Stimulated activated CD4-positive, alpha-beta T cell treated with anti-CD3 and anti-CD28 coated beads, Interleukin-2, amount 100 ng/mL, for 24 hours (primary cell): ENCODE measurements around the gene TNN.

Experiments used
- DNase-seq, 2 donors: peaks; one replicate each; pipeline ENCODE4 v3.0.0-alpha.2; 2020

Gene TNN

GRCh38 chr1:175179837-175180590 lies 112.4 kb downstream of the TNN start:
- no peak for DNase-seq

GRCh38 chr1:175182201-175182746 lies 114.6 kb downstream of the TNN start:
- DNase-seq: no peak

DNA sequence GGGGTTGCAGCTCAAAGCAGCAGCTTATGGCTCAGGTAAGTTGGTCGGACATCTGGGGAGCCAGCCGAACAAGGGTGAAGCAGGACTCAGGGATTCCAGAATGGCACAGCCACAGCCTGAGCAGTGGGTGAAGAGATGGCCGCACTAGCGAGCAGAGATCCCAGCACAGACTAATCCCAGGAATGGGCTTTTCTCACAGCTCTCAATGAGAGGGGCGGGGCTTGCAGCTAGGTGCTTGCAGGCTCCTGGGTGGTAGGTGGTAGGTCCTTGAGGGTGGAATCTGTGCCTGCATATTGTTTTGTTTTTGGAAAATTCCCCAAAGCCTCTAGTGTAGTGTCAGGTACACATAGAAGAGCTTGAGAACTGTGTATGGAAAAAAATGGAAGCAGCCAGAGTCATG lies 116.0 kb downstream of the TNN start:
- DNase-seq: no peak

GRCh38 chr1:175185903-175186302 lies 118.3 kb downstream of the TNN start:
- no peak for DNase-seq

DNA sequence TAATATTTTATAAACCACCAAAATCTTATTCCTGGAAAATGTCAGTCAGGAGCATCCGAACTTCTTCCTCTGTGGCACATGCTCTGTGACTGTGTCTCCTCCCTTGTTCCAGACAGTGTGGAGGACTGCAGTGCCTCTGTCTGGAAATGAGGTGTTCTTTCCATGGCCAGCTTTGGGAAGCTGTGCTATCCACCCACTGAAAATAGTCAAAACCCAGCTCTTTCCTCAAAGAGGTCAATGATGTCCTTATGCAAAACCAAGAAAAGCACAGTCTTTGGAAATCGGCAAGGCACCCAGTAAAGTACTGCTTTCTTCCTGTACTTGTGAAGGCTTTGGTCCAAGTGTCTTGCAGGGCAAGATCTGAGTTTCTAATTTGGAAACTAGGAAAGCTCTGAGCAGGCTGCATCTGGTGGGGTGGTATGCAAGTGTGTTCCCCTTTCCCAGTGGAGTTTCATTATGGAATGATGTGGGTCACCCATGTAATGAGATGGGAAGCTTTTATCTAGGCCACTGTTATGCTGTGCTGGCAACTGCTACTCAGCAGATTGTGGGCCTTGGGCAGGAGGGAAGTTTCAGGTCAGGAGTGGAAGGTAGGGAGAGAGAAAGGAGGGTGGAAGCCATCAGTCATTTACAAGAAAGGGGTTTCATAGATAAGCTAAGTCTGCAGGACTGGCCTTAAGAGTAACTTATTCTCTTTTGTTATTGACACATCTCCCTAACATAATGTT lies 119.0 kb downstream of the TNN start:
- DNase-seq: no peak

DNA sequence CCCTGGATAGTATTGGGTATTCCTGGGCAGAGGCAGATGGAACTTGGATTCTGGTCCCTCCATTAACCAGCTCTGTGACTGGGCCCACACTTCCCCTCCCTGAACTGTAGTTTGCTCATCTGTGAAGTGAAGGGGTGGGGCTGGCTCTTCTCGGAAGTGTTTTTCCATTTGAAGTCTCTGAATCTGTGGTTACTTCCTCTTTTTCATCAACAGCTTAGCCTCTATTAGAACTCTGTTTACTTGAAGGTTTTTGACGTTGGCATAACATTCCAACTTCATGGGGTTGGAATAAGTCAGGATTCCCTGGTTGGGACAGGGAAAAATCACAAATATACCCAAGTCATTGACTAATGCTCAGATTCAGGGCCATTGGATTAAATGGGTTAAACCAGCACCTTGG lies 121.3 kb downstream of the TNN start:
- DNase-seq: peak; percentile 60 to 62

- peak; percentile 26 to 33 for DNase-seq
These were observed 124.0 kb downstream of the TNN start for GRCh38 chr1:175191659-175192058.

- DNase-seq: peak; percentile 46 to 57
These were observed 124.5 kb downstream of the TNN start for GRCh38 chr1:175192111-175192629.

DNA sequence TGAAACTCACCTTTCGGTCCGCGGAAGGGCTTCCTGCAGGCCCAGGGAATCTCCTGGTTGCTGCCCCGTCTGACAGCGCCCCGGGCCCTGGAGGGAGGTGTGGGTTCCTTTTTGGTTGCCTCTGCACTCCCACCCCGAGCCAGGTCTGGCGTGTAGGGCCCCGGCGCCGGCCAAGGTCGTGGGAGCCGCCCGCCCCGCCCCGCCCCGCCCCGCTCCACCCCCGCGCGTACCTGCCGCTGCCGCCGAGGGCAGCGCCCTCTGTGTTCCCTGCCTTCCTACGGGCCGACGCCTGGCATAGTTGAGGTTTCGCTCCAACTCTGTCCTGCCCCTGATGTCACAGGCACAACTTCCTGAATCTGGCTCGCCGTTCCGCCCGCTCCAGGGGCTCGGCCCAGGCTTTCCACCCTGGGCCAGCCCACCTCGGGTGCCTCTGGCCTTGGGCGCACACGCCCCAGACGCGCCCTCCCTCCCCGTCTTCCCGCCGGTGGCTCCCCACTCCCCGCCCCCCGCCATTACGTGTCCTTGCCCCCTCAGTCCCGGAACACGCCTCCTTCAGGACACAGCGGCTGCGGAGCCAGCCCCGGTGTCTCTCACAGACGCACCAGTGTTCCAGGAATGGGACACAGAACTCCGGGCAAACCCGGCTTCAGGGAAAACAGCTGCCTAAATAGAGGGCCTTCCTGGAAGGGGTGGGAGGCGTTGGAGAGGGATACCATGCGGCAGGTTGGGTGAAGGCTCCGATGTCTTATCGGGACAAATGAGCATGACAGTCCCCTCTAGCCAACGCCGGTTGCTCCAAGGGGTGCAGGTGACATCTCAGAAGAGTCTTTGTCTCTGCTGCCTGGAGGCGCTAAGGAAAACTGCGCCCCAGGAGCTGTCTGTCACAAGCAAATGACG lies 125.2 kb downstream of the TNN start, which contains the start of gene KIAA0040:
Gene KIAA0040 (minus strand): TSS at position 147 of the 897 bp plus-strand sequence. CDS start 31,763 bp downstream, outside the sequence.
- DNase-seq: peak; percentile 66 to 67

- no peak for DNase-seq
These were observed 125.9 kb downstream of the TNN start for GRCh38 chr1:175193527-175193910.

DNA sequence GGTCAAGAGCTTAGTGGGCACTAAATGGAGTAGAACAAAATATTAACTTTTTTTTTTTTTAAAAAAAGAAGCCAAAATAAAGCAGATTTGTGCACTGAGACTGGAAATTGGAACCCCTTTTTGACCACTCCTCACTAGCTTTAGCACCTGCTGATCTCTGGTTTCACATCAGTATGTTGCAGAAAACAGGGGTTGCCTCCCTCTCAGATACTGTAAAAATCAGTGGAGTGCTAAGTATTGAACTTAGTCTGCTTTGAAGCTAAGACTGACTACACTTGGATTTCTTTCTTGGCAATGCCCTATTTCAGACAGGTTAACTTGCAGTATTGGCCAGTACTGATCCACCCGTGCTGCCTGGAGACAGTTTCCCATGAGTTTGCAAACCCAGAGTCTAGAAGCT lies 127.6 kb downstream of the TNN start:
- DNase-seq: no peak

- no peak for DNase-seq
These were observed 128.2 kb downstream of the TNN start for GRCh38 chr1:175195798-175196197.

- DNase-seq: no peak
These were observed 129.9 kb downstream of the TNN start for GRCh38 chr1:175197531-175197930.
